HFFc6 (cell line): Measurements from ENCODE around the gene PRKD2. TPM values are rescaled to one million over a fixed set of nuclear protein-coding genes. Genes with fewer than 3 reads are reported as not detected.

Source experiments
- DNase-seq: peaks from one replicate; pipeline ENCODE4 v3.0.0-alpha.2; 2018
- H3K27ac Mint-ChIP-seq: 2 replicates; pipeline ENCODE4 v1.8.0; 2020; ENCODE audit warnings: mild to moderate bottlenecking, mixed read lengths
- H3K27me3 Mint-ChIP-seq: 2 replicates; pipeline ENCODE4 v1.8.0; 2021; ENCODE audit warnings: mild to moderate bottlenecking, moderate library complexity, mixed read lengths; ENCODE audit not compliant: insufficient read depth
- H3K36me3 Mint-ChIP-seq: 2 replicates; pipeline ENCODE4 v1.8.0; 2021; ENCODE audit warnings: low read depth, mixed read lengths
- H3K4me1 Mint-ChIP-seq: 2 replicates; pipeline ENCODE4 v1.8.0; 2020; ENCODE audit warnings: low read depth, mixed read lengths
- H3K4me3 Mint-ChIP-seq: 2 replicates; pipeline ENCODE4 v1.8.0; 2020; ENCODE audit warnings: mild to moderate bottlenecking, moderate library complexity, mixed read lengths
- H3K9me3 Mint-ChIP-seq: 2 replicates; pipeline ENCODE4 v1.8.0; 2020; ENCODE audit warnings: mild to moderate bottlenecking, mixed read lengths
- CTCF ChIP-seq: fragments of 200-600 bp; sonication (generic); IDR thresholded peaks from 2 replicates; pipeline ENCODE4 v1.5.0; 2021; ENCODE audit warnings: antibody characterized with exemption, mild to moderate bottlenecking
- total RNA-seq, 6 experiments: library from RNA; stranded (reverse); fragmentation: NEBNext Ultra II Directional; extraction: Animal tissue kit (Norgen Biotek cat#: 25700); gene quantifications; 2 replicates in 1 of 6; 3 replicates in 5 of 6; pipeline ENCODE4 v1.2.3, GENCODE V29; 2021

The PRKD2 gene
- total RNA-seq, 6 experiments from 2014 or later: 35.3 to 42.2 (median 38.4) TPM

- peak within 1 kb of the TSS; percentile 83 for H3K27ac Mint-ChIP-seq
- H3K27me3 Mint-ChIP-seq: peaks cover 2% of the 10 kb centered on the region
- peak within 1 kb of the TSS; percentile 93 for H3K4me3 Mint-ChIP-seq
- H3K36me3 Mint-ChIP-seq: peaks cover 8% of the 10 kb centered on the region
- no peak for TF ChIP-seq CTCF
- peak; percentile 100 for DNase-seq
- no peaks in the 10 kb centered on the region for H3K9me3 Mint-ChIP-seq
- peaks cover 30% of the 10 kb centered on the region for H3K4me1 Mint-ChIP-seq
These were observed 55.7 kb downstream of the PRKD2 start, which contains the start of gene DACT3 for GRCh38 chr19:46661020-46661731. Gene DACT3 (minus strand): TSS chr19:46661182. CDS start chr19:46661064, 118 bp downstream.

- H3K4me1 Mint-ChIP-seq: peaks cover 30% of the 10 kb centered on the region
- 0 out of 2 replicates have a peak overlapping the region, but pooled peaks have one; percentile 77 for H3K27ac Mint-ChIP-seq
- DNase-seq: no peak
- H3K27me3 Mint-ChIP-seq: peaks cover 2% of the 10 kb centered on the region
- TF ChIP-seq CTCF: no peak; the same call in 1 of the 2 replicates
- peaks cover 8% of the 10 kb centered on the region for H3K36me3 Mint-ChIP-seq
- no peaks in the 10 kb centered on the region for H3K9me3 Mint-ChIP-seq
- peak overlapping the region; percentile 93 for H3K4me3 Mint-ChIP-seq
These were observed 56.3 kb downstream of the PRKD2 start for GRCh38 chr19:46660551-46661019.

- DNase-seq: no peak
- Mint-ChIP-seq H3K27me3 (peaks cover 2% of the 10 kb centered on the region), H3K9me3 (no peaks in the 10 kb centered on the region), H3K36me3 (peaks cover 9% of the 10 kb centered on the region), H3K4me1 (peaks cover 32% of the 10 kb centered on the region), H3K4me3 (peak overlapping the region; percentile 93), H3K27ac (peak overlapping the region; percentile 77)
- TF ChIP-seq CTCF: 0 out of 2 replicates have a peak, but pooled peaks have one; percentile 15
These were observed 56.9 kb downstream of the PRKD2 start for GRCh38 chr19:46660008-46660517.

GRCh38 chr19:46659151-46660007 is 57.5 kb downstream of the PRKD2 start:
- Mint-ChIP-seq H3K36me3 (peaks cover 12% of the 10 kb centered on the region), H3K27me3 (peaks cover 2% of the 10 kb centered on the region; the same call in 1 of the 2 replicates), H3K9me3 (no peaks in the 10 kb centered on the region), H3K4me3 (peak overlapping the region; percentile 93), H3K27ac (peak overlapping the region; percentile 77), H3K4me1 (peaks cover 36% of the 10 kb centered on the region)
- no peak for DNase-seq
- TF ChIP-seq CTCF: no peak

- TF ChIP-seq CTCF: no peak
- Mint-ChIP-seq H3K27ac (no peak overlapping the region), H3K27me3 (peaks cover 3% of the 10 kb centered on the region), H3K4me1 (peaks cover 28% of the 10 kb centered on the region), H3K4me3 (no peak overlapping the region), H3K36me3 (peaks cover 12% of the 10 kb centered on the region), H3K9me3 (no peaks in the 10 kb centered on the region)
- no peak for DNase-seq
These were observed 60.4 kb downstream of the PRKD2 start for GRCh38 chr19:46656541-46656940.
